ENCODE results near the gene GABRB3. TPM values are rescaled to one million over a fixed set of nuclear protein-coding genes. Genes with fewer than 3 reads are reported as not detected.

GABRB3 gene
- total RNA-seq, 4 donors from 2014 or later: 15.0 to 46.7 (median 20.6) TPM

DNA sequence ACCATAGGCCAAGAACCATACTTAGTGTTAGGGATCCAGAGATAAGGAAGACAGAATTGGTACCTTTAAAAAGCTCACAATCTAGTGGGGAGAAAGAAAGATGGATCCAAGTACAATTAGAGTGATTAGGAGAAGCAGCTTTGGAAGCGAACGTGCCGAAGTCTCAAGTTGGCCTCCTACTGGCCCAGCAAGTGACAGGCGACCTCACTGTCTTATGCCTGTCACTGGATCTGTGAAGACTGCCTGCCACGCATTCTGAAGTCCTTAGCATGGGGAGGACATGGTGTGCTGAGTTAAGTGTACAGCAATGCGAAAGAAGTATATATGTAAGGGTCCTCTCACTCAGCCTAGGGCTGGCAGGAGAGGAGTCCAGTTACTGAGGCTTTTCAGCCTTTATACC is 141.0 kb downstream of the GABRB3 start:
- DNase-seq: no peak
- no peak overlapping the region for H3K4me3 ChIP-seq (replicated peaks in 1 of 3)
- H3K4me1 ChIP-seq: peaks cover 12 to 17% of the 10 kb centered on the region in 2 donors
- H3K36me3 ChIP-seq: no peaks in the 10 kb centered on the region
- 69 to 88% methylated on average over 6 of the region's 6 CpGs for WGBS, 2 donors
- H3K27me3 ChIP-seq: no peaks in the 10 kb centered on the region
- TF ChIP-seq CTCF (IDR thresholded peaks at IDR 0.05): no peak
- TF ChIP-seq POLR2A (IDR thresholded peaks at IDR 0.05): no peak
- no peaks in the 10 kb centered on the region for H3K9me3 ChIP-seq
- peak overlapping the region; percentile 43 to 64 (median 51) for H3K27ac ChIP-seq
- intact Hi-C loops (cut with DNase I): no loop called here

GRCh38 chr15:26630857-26631256 is 142.0 kb downstream of the GABRB3 start:
- no peak overlapping the region for H3K27ac ChIP-seq
- no peaks in the 10 kb centered on the region for H3K36me3 ChIP-seq
- no peaks in the 10 kb centered on the region for H3K9me3 ChIP-seq
- no peaks in the 10 kb centered on the region for H3K27me3 ChIP-seq
- TF ChIP-seq POLR2A (IDR thresholded peaks at IDR 0.05) (no peak), CTCF (IDR thresholded peaks at IDR 0.05) (no peak)
- intact Hi-C loops (cut with DNase I): no loop called here
- 70 to 80% methylated on average over 4 of the region's 4 CpGs for WGBS, 2 donors
- DNase-seq: no peak
- peaks cover 12 to 17% of the 10 kb centered on the region in 2 donors for H3K4me1 ChIP-seq
- no peak overlapping the region for H3K4me3 ChIP-seq (replicated peaks in 1 of 3)

GRCh38 chr15:26628879-26629529 is 143.9 kb downstream of the GABRB3 start:
- no peak overlapping the region for H3K27ac ChIP-seq
- H3K27me3 ChIP-seq: no peaks in the 10 kb centered on the region
- 77 to 88% methylated on average over 39 to 41 of the region's 41 CpGs for WGBS, 2 donors
- TF ChIP-seq CTCF (IDR thresholded peaks at IDR 0.05) (no peak), POLR2A (IDR thresholded peaks at IDR 0.05) (peak in 1 of 2 donors; percentile 38)
- DNase-seq: peak; percentile 71 to 84
- H3K4me3 ChIP-seq (replicated peaks in 1 of 3): no peak overlapping the region
- H3K36me3 ChIP-seq: no peaks in the 10 kb centered on the region
- H3K4me1 ChIP-seq: peaks cover 12 to 17% of the 10 kb centered on the region in 2 donors
- no peaks in the 10 kb centered on the region for H3K9me3 ChIP-seq
- intact Hi-C loops (cut with DNase I): no loop called here

DNA sequence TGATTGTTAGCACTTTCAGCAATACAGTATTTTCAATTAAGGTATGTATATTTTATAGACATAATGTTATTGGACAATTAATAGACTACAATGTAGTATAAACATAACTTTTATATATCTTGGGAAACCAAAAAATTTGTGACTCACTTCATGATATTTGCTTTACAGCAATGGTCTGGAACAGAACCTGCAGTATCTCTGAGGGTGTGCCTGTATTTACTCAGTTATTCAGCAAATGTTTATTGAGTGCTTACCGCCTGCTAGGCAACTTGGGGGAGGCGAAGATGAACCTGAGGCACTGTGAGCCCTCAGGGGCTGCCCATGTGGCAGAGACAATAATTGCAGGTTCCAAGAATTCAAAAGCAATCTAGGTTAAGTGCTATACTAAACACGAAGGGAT is 144.8 kb downstream of the GABRB3 start:
- no peak for DNase-seq
- Histone ChIP-seq H3K36me3 (no peaks in the 10 kb centered on the region), H3K27ac (no peak overlapping the region), H3K4me3 (replicated peaks in 1 of 3) (no peak overlapping the region), H3K4me1 (peaks cover 12% of the 10 kb centered on the region in 2 donors), H3K9me3 (no peaks in the 10 kb centered on the region), H3K27me3 (no peaks in the 10 kb centered on the region)
- intact Hi-C loops (cut with DNase I): no loop called here
- no peak for TF ChIP-seq POLR2A (IDR thresholded peaks at IDR 0.05)
- no peak for TF ChIP-seq CTCF (IDR thresholded peaks at IDR 0.05)
- WGBS, 2 donors: 72 to 78% methylated on average over 3 of the region's 3 CpGs

DNA sequence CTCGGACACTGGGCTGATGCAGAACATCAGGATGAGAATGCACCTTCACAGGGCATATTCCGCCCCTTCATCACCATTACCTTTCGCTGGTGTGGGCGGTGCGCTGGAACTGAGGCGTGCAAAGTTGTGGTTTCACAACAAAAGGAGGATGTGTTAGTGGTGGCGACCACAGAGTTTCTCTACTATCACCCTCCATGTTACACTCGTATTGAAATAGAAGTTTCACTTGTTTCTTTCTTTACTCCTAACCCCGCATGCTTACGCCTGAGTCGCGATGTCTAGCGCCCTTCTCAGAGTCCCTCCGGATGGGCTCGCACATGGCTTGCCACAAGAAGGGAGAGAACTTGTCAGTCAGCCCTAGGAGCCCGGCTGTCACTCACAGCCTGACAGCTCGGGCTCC is 148.7 kb downstream of the GABRB3 start:
- 94% methylated on average over 17 of the region's 17 CpGs for WGBS, 2 donors
- H3K27ac ChIP-seq: no peak overlapping the region
- H3K4me1 ChIP-seq: no peaks in the 10 kb centered on the region
- no peaks in the 10 kb centered on the region for H3K27me3 ChIP-seq
- no peak for TF ChIP-seq POLR2A (IDR thresholded peaks at IDR 0.05)
- no peak for TF ChIP-seq CTCF (IDR thresholded peaks at IDR 0.05)
- H3K4me3 ChIP-seq (replicated peaks in 1 of 3): no peak overlapping the region
- no peak for DNase-seq
- H3K9me3 ChIP-seq: no peaks in the 10 kb centered on the region
- intact Hi-C loops (cut with DNase I): no loop called here
- no peaks in the 10 kb centered on the region for H3K36me3 ChIP-seq

Measured in thyroid gland (tissue), 4 donors.